ENCODE data around the gene CSNK2A2. TPM values are rescaled to one million over a fixed set of nuclear protein-coding genes. Genes with fewer than 3 reads are reported as not detected.
A peak's percentile ranks its signal among the peaks of the same experiment; 100 is the strongest.

The CSNK2A2 gene
- total and polyA plus RNA-seq, 4 donors = 18.6 to 74.7 (median 41.0) TPM

- ATAC-seq (ENCODE audit: insufficient read depth, low FRiP score) (no peak), DNase-seq (no peak)
- no peaks in the 10 kb centered on the region for H3K27me3 ChIP-seq (ENCODE audit: control insufficient read depth in 3 of 3, insufficient read depth in 3 of 3, low read length in 2 of 3)
- H3K9ac ChIP-seq (ENCODE audit: insufficient read depth in 1 of 2, low read length in 2 of 2) = no peak overlapping the region
- H3K4me1 ChIP-seq (ENCODE audit: control insufficient read depth in 5 of 5, insufficient read depth in 5 of 5, low read length in 5 of 5) = peaks cover 3 to 8% (median 6%) of the 10 kb centered on the region in 5 donors
- WGBS, 2 donors = 86 to 87% methylated on average over 7 of the region's 7 CpGs
- H3K9me3 ChIP-seq (ENCODE audit: control insufficient read depth in 4 of 4, insufficient read depth in 3 of 4, low read length in 3 of 4) = no peaks in the 10 kb centered on the region
- no peak overlapping the region for H3K27ac ChIP-seq (ENCODE audit: low read depth in 1 of 2, low read length in 1 of 2)
- no peak for TF ChIP-seq CTCF (IDR thresholded peaks at IDR 0.05; ENCODE audit: control extremely low read depth, extremely low read depth)
- H3K4me3 ChIP-seq = no peak overlapping the region
- peaks cover 0 to 12% (median 1%) of the 10 kb centered on the region in 4 donors for H3K36me3 ChIP-seq (ENCODE audit: control insufficient read depth in 4 of 4, insufficient read depth in 4 of 4, low read length in 4 of 4)
Observed at GRCh38 chr16:58200004-58200797, 2.3 kb upstream of the CSNK2A2 start.

GRCh38 chr16:58198803-58199411 lies 1.0 kb upstream of the CSNK2A2 start:
- DNase-seq (no peak), ATAC-seq (ENCODE audit: insufficient read depth, low FRiP score) (no peak)
- Histone ChIP-seq H3K27me3 (ENCODE audit: control insufficient read depth in 3 of 3, insufficient read depth in 3 of 3, low read length in 2 of 3) (no peaks in the 10 kb centered on the region), H3K27ac (ENCODE audit: low read depth in 1 of 2, low read length in 1 of 2) (no peak overlapping the region), H3K4me3 (no peak overlapping the region), H3K4me1 (ENCODE audit: control insufficient read depth in 5 of 5, insufficient read depth in 5 of 5, low read length in 5 of 5) (peaks cover 3 to 8% (median 6%) of the 10 kb centered on the region in 5 donors), H3K9me3 (ENCODE audit: control insufficient read depth in 4 of 4, insufficient read depth in 3 of 4, low read length in 3 of 4) (no peaks in the 10 kb centered on the region), H3K36me3 (ENCODE audit: control insufficient read depth in 4 of 4, insufficient read depth in 4 of 4, low read length in 4 of 4) (peaks cover 0 to 14% (median 5%) of the 10 kb centered on the region in 4 donors), H3K9ac (ENCODE audit: insufficient read depth in 1 of 2, low read length in 2 of 2) (no peak overlapping the region)
- no peak for TF ChIP-seq CTCF (IDR thresholded peaks at IDR 0.05; ENCODE audit: control extremely low read depth, extremely low read depth)
- WGBS, 2 donors = 87 to 95% methylated on average over 3 of the region's 3 CpGs

GRCh38 chr16:58197314-58198012 lies 443 bp downstream of the CSNK2A2 start:
- Histone ChIP-seq H3K4me3 (peak overlapping the region; percentile 86), H3K9me3 (ENCODE audit: control insufficient read depth in 4 of 4, insufficient read depth in 3 of 4, low read length in 3 of 4) (no peaks in the 10 kb centered on the region), H3K9ac (ENCODE audit: insufficient read depth in 1 of 2, low read length in 2 of 2) (peak overlapping the region; percentile 48 to 71), H3K27ac (ENCODE audit: low read depth in 1 of 2, low read length in 1 of 2) (peak overlapping the region in 1 of 2 donors; percentile 62), H3K36me3 (ENCODE audit: control insufficient read depth in 4 of 4, insufficient read depth in 4 of 4, low read length in 4 of 4) (peaks cover 0 to 22% (median 7%) of the 10 kb centered on the region in 4 donors), H3K4me1 (ENCODE audit: control insufficient read depth in 5 of 5, insufficient read depth in 5 of 5, low read length in 5 of 5) (peaks cover 3 to 8% (median 6%) of the 10 kb centered on the region in 5 donors), H3K27me3 (ENCODE audit: control insufficient read depth in 3 of 3, insufficient read depth in 3 of 3, low read length in 2 of 3) (no peaks in the 10 kb centered on the region)
- TF ChIP-seq CTCF (IDR thresholded peaks at IDR 0.05; ENCODE audit: control extremely low read depth, extremely low read depth) = no peak
- WGBS, 2 donors = 0% methylated on average over 22 to 86 of the region's 97 CpGs
- DNase-seq (peak in 1 of 3 donors; percentile 13), ATAC-seq (ENCODE audit: insufficient read depth, low FRiP score) (no peak)

All from lung (tissue), 12 donors.